A549 (cell line): Measurements from ENCODE around the gene LRP6. TPM values are rescaled to one million over a fixed set of nuclear protein-coding genes. Genes with fewer than 3 reads are reported as not detected.

Experiments
- ATAC-seq, 2 experiments: fragments of 200-7000 bp in 1 of 2; fragments of >200 bp in 1 of 2; cut with Nextera tagmentation in 1 of 2; cut with Tn5 transposase in 1 of 2; 3 replicates each; pipeline versions ENCODE4 v1.8.0 to v1.9.1; 2018 to 2020; ENCODE audit warnings: mild to moderate bottlenecking in 1 of 2, moderate library complexity in 1 of 2
- CTCF ChIA-PET: fragments of 300-600 bp; sonication (Branson Sonifier 250); formaldehyde crosslinking; extraction: SDS; loops from one replicate; lab custom pipeline; 2021; ENCODE audit warnings: antibody characterized with exemption, inconsistent platforms; lab: Yijun Ruan, JAX
- POLR2A ChIA-PET: fragments of 350-600 bp; formaldehyde crosslinking; extraction: SDS; loops from one replicate; lab custom pipeline; 2021; ENCODE audit warnings: antibody characterized with exemption, inconsistent platforms; lab: Yijun Ruan, JAX
- DNase-seq, 2 experiments: peaks; one replicate each; pipeline versions ENCODE4 v3.0.0 to v3.0.0-alpha.2; 2011 to 2016; ENCODE audit warnings: low read depth in 1 of 2, low spot score in 1 of 2
- FAIRE-seq: peaks from 2 replicates; lab custom pipeline; 2011; peaks lifted over from hg19 to GRCh38; lab: Jason Lieb, UNC
- H3K27ac ChIP-seq, 2 experiments: fragments of >200 bp; sonication (Bioruptor Twin); formaldehyde crosslinking; 3 replicates each; pipeline ENCODE4 v1.5.1; 2016 to 2017
- H3K4me1 ChIP-seq: fragments of >200 bp; sonication (Bioruptor Twin); formaldehyde crosslinking; 3 replicates; pipeline ENCODE4 v1.6.1; 2016
- H3K4me2 ChIP-seq: fragments of >200 bp; sonication (Bioruptor Twin); formaldehyde crosslinking; 3 replicates; pipeline ENCODE4 v1.6.1; 2016
- H3K4me3 ChIP-seq: fragments of >200 bp; sonication (Bioruptor Twin); formaldehyde crosslinking; 3 replicates; pipeline ENCODE4 v1.5.1; 2016
- H3K9me3 ChIP-seq: fragments of >200 bp; sonication (Bioruptor Twin); formaldehyde crosslinking; 3 replicates; pipeline ENCODE4 v1.6.1; 2016
- ESRRA ChIP-seq: fragments of 150-350 bp; IDR thresholded peaks from 2 replicates; pipeline ENCODE4 v1.6.1; 2014; ENCODE audit warnings: mild to moderate bottlenecking, low read length, borderline replicate concordance
- MAZ ChIP-seq: fragments of 150-350 bp; IDR thresholded peaks from 2 replicates; pipeline ENCODE4 v1.6.1; 2014; ENCODE audit warnings: antibody characterized with exemption, low read depth, low read length, borderline replicate concordance
- RCOR1 ChIP-seq: fragments of 150-350 bp; IDR thresholded peaks from 2 replicates; pipeline ENCODE4 v1.6.1; 2014; ENCODE audit warnings: antibody characterized with exemption, low read length, low read depth
- RFX5 ChIP-seq: fragments of 450-650 bp; IDR thresholded peaks from 2 replicates; pipeline ENCODE4 v1.7.1; 2014; ENCODE audit warnings: antibody characterized with exemption, mild to moderate bottlenecking, moderate library complexity
- RNF2 ChIP-seq: fragments of 200-600 bp; sonication (generic); IDR thresholded peaks from 2 replicates; pipeline ENCODE4 v1.6.1; 2016; ENCODE audit warnings: low read depth, mild to moderate bottlenecking, antibody characterized with exemption, moderate library complexity, borderline replicate concordance
- TFCP2L1 ChIP-seq: fragments of 250-450 bp; sonication (Bioruptor Pico); IDR thresholded peaks from 2 replicates; pipeline ENCODE4 v1.5.0; 2021; ENCODE audit warnings: mild to moderate bottlenecking
- WGBS: methylation state at CpG from one replicate; pipeline ENCODE4 v1.1.6; 2017; ENCODE audit errors: missing lambda C conversion rate; 5-methylcytosine and 5-hydroxymethylcytosine counted together
- polyA plus RNA-seq, 4 experiments: library from polyadenylated mRNA; depleted of rRNA in 3 of 4; stranded (reverse); fragments of >200 nt; fragmentation: RNase III in 1 of 4; extraction: RNeasy Plus Mini Kit Qiagen cat#74134 plus additional on column Dnase treatment in 1 of 4; gene quantifications; 2 replicates in 3 of 4; 3 replicates in 1 of 4; pipeline ENCODE4 v1.2.3, GENCODE V29; 2011 to 2017
- small RNA-seq, 6 experiments: library from RNA; depleted of rRNA; stranded (forward); fragments of <200 nt; gene quantifications; one replicate each; pipeline ENCODE3, GENCODE V24; 2012
- TF ChIP-seq, protein P1 (sequence below): fragments of >200 bp; sonication (Bioruptor Twin); formaldehyde crosslinking; IDR thresholded peaks from 3 replicates; pipeline ENCODE4 v1.5.1; 2016

Gene LRP6
- polyA plus RNA-seq, 2 of the 4 experiments (the other 2 are of a cell fraction) = 26.6 to 50.3 TPM

DNA sequence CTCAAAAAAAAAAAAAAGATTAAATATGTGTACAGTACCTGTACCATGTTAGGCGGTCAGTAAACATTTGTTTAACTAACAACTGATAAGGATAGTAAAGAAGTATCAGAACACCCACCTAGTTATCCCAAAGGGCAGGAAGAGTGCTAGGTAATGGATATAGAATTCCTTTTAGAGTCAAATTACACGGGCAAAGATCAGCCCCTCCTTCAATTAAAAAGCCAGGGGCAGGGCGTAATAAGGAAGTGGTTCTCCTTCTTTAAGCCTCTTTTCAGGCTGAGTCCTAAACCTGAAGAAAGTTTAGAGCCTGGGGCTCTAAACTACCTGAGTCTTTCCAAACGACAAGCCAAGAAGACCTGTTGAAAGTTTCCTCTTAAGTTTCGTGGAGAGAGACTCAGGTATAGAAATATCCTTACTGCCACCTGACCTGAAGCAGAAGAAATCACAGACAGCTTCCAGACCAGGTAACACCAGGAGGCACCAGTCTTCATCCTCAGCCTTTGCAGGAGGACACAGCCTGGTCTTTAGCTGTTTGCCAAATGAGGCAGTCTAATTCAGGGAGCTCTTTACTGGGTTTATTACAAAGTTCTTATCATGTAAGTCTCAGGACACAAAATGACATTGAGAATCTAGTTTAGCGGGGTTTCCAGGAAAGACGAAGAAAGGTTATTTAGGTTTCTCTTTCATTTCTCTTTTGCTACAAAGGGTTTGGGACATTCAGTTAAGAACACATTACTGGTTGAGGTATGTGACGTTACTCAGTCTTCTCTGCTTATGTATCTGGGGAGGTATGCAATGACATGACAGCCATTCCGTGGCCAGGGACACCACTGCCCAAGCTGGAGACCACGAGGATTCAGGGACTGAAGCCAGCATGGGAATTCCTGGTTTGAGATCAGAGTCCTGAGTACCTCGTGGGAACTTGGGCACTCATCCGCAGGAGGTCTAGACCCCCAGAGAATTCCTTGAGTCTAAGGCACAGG lies 195.9 kb downstream of the LRP6 start, which contains the start of gene BCL2L14 (continued):
- TF ChIP-seq RCOR1 = no peak
- TF ChIP-seq, all 56 proteins: peak for 0

DNA sequence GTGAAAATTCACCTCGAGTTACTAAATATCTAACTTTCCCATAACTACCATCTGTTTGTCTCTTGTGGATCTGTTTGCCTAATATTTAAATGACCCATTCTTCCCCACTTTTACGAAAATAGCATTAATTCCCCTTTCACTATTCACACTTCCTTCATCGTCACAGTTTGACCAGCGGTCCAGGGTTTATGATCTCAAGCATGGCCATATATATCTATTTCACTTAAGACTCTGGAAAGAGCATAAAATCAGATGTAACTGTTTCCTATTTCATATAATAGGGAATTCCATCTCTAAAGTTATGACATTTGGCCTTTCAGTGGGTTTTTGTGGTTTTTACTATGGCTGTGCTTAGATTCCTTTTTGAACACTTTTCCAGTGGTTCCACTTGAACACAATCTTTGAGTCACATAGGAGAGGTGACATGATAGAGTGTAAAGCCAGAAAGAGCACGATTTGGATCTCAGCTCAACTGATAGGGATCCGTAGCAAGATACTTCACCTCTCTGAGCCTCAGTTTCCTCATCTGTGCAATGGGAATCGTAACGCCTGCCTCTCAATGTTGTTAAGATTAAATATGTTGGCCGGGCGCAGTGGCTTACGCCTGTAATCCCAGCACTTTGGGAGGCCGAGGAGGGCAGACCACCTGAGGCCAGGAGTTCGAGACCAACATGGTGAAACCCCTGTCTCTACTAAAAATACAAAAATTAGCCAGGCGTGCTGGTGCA lies 196.9 kb downstream of the LRP6 start:
- ATAC-seq = no peak
- CTCF ChIA-PET = interaction anchor here (0.6 kb wide), 1 partner anchor 1358 kb away, joined by 4 read pairs; no protein-coding TSS in a partner anchor
- H3K27ac ChIP-seq = no peak overlapping the region
- TF ChIP-seq MAZ = no peak
- TF ChIP-seq RFX5 = no peak
- TF ChIP-seq, all 56 proteins: peak for 0
- POLR2A ChIA-PET = no interaction called here
- no peaks in the 10 kb centered on the region for H3K9me3 ChIP-seq
- 0 out of 3 replicates have a peak, but pooled peaks cover 4% of the 10 kb centered on the region for H3K4me1 ChIP-seq
- H3K4me3 ChIP-seq = no peak overlapping the region
- WGBS = 75% methylated on average over 14 of the region's 14 CpGs
- FAIRE-seq (no peak), DNase-seq (no peak)
- H3K4me2 ChIP-seq = no peak overlapping the region

DNA sequence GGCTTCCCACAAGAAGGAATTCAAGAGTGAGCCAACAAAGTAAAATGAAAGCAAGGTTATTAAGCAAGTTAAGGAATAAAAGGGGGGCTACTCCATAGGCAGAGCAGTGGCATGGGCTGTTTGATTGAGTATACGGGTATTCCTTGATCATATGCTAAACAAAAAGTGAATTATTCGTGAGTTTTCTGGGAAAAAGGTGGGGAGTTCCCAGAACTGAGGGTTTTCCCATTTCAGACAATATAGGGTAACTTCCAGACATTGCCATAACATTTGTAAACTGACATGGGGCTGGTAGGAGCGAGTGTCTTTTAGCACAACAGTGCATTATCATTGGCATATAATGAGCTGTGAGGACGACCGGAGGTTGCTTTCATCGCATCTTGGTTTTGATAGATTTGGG lies 198.1 kb downstream of the LRP6 start:
- H3K4me1 ChIP-seq = 0 out of 3 replicates have a peak, but pooled peaks cover 4% of the 10 kb centered on the region
- no peak overlapping the region for H3K4me2 ChIP-seq
- no peak overlapping the region for H3K4me3 ChIP-seq
- WGBS = 74% methylated on average over 6 of the region's 6 CpGs
- no peak overlapping the region for H3K27ac ChIP-seq
- ATAC-seq (no peak), FAIRE-seq (no peak), DNase-seq (no peak)
- TF ChIP-seq RNF2 = no peak
- TF ChIP-seq, protein P1, sequence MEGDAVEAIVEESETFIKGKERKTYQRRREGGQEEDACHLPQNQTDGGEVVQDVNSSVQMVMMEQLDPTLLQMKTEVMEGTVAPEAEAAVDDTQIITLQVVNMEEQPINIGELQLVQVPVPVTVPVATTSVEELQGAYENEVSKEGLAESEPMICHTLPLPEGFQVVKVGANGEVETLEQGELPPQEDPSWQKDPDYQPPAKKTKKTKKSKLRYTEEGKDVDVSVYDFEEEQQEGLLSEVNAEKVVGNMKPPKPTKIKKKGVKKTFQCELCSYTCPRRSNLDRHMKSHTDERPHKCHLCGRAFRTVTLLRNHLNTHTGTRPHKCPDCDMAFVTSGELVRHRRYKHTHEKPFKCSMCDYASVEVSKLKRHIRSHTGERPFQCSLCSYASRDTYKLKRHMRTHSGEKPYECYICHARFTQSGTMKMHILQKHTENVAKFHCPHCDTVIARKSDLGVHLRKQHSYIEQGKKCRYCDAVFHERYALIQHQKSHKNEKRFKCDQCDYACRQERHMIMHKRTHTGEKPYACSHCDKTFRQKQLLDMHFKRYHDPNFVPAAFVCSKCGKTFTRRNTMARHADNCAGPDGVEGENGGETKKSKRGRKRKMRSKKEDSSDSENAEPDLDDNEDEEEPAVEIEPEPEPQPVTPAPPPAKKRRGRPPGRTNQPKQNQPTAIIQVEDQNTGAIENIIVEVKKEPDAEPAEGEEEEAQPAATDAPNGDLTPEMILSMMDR = no peak
- TF ChIP-seq ESRRA = no peak
- no peak for TF ChIP-seq TFCP2L1 (CRISPR knock-in tag)
- POLR2A ChIA-PET = no interaction called here
- H3K9me3 ChIP-seq = no peaks in the 10 kb centered on the region
- CTCF ChIA-PET = no interaction called here

Small RNA genes lying within 50 kb of the gene (small RNA-seq; reads per million reads assigned to genes)
- gene RNU6-318P = 0 reads per million in 6 experiments
- 0 to 1.7 (median 0.46) reads per million in 6 experiments for gene RNU6-545P

Other genes starting within 250 kb of the LRP6 start
- 0.06 and 0.29 TPM in 2 replicates for gene BCL2L14, start 196.1 kb downstream of the LRP6 start, polyA plus RNA-seq (2011; rRNA removed)
- gene BCL2L14, start 196.1 kb downstream of the LRP6 start, polyA plus RNA-seq (2017; fragmentation: RNase III; extraction: RNeasy Plus Mini Kit Qiagen cat#74134 plus additional on column Dnase treatment) = not detected in 3 replicates
- 3.9 and 9.7 TPM in 2 replicates for gene MANSC1, start 83.2 kb upstream of the LRP6 start, polyA plus RNA-seq (2011; rRNA removed)
- 3.7 to 4.4 TPM (median 3.8 TPM) in 3 replicates for gene MANSC1, start 83.2 kb upstream of the LRP6 start, polyA plus RNA-seq (2017; fragmentation: RNase III; extraction: RNeasy Plus Mini Kit Qiagen cat#74134 plus additional on column Dnase treatment)
- 10.2 and 13.7 TPM in 2 replicates for gene BORCS5, start 90.0 kb upstream of the LRP6 start, polyA plus RNA-seq (2011; rRNA removed)
- gene BORCS5, start 90.0 kb upstream of the LRP6 start, polyA plus RNA-seq (2017; fragmentation: RNase III; extraction: RNeasy Plus Mini Kit Qiagen cat#74134 plus additional on column Dnase treatment) = 5.1 to 7.3 TPM (median 6.2 TPM) in 3 replicates